Activated T-helper 1 cell treated with anti-CD3 and anti-CD28 coated beads, Interleukin-2, amount 50 U/mL, for 16 hours (primary cell): ENCODE results near the gene PXMP4.

Experiments
- DNase-seq, 2 donors: peaks; one replicate each; pipeline ENCODE4 v3.0.0-alpha.2; 2020; ENCODE audit warnings: low read depth in 1 of 2, low spot score in 1 of 2

Gene PXMP4

DNA sequence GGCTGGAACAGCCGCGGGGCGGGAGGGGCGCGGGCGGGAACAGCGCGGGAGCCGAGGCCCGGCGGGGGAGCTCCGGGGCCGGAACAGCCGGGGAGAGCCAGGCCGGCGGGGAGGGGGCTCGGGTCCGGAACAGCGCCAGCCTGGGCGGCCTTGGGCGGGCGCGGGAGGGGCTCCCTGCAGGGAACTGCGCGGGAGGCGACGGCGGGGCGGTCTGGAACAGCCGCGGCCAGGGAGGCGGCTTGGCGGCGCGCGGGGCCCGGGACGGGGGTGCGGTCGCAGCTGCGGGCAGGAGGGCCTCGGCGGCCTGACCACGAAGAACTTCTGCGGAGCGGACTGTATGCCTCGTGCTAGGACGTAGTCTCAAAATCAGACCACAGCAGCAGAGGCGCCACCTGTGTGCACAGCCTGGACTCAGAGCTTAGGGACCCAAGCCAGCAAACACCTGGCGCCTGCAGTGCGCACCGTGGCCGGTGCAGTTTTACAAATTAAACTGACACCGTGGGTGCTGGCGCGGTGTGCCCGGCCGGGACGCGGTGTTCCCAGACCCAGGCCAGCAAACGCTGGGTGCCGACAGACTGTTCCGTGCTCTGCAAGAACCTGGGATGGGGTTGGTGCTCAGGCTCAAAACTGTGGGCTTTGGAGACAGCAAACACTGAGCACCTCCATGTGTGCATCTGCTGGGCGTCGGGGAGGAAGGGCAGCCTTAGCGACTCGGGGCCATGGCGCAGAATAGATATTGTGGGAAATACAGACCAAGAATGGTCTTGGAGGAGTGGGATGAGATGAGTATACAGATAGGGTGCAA, 12.3 kb upstream of the PXMP4 start:
- DNase-seq, result peak; percentile 66 to 76

- DNase-seq, result peak; percentile 74 to 83
Observed at GRCh38 chr20:33731693-33732165, 11.6 kb upstream of the PXMP4 start, which contains the start of gene ZNF341. ZNF341 (plus strand) TSS chr20:33731996; CDS start chr20:33732022, 26 bp downstream.

- peak in 1 of 2 donors; percentile 3 for DNase-seq
Observed at GRCh38 chr20:33730946-33731692, 11.0 kb upstream of the PXMP4 start.

DNA sequence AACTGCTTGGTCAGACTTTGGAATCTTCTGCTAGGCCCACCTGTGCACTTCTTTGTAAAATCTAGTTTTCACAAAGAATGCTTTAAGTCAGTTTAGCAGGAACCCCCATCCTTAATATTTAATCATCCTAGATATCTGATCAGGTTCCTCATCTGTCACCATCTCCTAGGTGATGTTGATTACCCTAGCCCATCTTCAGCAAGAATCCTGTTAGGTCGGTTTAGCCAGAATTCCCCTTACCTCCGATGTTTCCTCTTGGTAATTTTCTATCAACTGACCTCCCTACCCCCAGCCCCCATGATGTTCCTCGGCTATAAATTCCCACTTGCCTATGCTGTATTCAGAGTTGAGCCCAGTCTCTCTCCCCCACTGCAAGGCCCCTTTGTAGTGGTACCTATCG, 9.0 kb upstream of the PXMP4 start:
- DNase-seq, result no peak

GRCh38 chr20:33728463-33728862, 8.4 kb upstream of the PXMP4 start:
- no peak for DNase-seq

- DNase-seq, result no peak
Observed at GRCh38 chr20:33727806-33728205, 7.7 kb upstream of the PXMP4 start.

GRCh38 chr20:33727115-33727479, 7.0 kb upstream of the PXMP4 start:
- DNase-seq, result no peak

- no peak for DNase-seq
Observed at GRCh38 chr20:33725607-33726264, 5.6 kb upstream of the PXMP4 start.

DNA sequence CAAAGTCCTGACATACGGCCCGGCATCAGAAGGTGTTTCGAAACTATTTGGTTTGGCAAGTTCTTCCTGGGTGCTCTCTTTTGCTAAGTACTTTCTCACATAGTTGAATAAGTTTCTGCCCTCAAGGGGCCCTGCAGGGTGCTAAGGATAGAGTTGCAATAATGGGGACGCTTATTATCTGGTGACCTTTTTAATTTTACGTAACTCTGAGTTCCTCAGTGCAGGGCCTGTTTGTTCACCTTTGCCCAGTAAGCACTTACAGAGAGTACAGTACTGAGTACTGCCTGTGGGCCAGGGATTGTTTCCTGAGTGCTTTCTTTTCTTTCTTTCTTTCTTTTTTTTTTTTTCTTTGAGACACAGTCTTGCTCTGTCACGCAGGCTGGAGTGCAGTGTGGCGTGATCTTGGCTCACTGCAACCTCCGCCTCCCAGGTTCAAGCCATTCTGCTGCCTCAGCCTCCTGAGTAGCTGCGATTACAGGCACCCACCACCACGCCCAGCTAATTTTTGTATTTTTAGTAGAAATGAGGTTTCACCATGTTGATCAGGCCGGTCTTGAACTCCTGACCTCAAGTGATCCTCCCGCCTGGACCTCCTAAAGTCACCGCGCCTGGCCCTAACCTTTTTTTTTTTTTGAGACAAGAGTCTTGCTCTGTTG, 4.5 kb upstream of the PXMP4 start:
- no peak for DNase-seq

GRCh38 chr20:33721391-33722140, 1.5 kb upstream of the PXMP4 start:
- DNase-seq, result no peak

DNA sequence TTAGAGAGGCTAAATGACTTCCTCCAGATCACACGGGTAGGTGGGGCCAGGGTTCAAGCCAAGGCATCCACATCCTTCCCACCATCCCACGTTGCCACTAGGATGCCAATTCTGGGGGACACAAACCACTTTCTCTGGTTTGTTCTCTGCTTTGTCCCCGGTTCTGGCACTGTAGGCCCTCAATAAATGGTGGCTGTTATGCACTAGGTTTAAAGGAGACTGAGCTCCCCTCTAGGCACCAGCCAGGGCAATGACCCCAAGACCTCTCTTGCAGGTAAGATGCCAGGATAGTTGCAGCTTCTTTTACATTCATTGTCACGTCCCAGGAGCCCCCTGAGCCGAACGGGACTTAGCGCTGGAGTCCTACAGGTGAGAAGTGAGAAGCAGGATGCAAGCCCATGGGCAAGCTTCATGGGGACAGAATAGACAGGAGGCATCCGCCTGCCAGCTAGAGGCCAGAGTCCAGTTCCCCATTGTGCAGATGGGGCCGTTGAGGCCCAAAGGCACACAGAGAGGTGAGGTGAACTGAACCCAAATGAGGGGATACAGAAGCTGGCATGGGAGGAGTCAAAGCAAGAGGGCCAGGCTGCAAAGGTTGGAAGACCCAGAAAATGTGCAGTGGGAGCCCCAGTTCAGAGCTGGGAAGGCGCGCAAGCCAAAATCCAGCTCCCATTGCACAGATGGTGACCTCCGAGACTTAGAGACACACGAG, 677 bp downstream of the PXMP4 start:
- DNase-seq, result no peak

- DNase-seq, result no peak
Observed at GRCh38 chr20:33716498-33716897, 3.6 kb downstream of the PXMP4 start.

DNA sequence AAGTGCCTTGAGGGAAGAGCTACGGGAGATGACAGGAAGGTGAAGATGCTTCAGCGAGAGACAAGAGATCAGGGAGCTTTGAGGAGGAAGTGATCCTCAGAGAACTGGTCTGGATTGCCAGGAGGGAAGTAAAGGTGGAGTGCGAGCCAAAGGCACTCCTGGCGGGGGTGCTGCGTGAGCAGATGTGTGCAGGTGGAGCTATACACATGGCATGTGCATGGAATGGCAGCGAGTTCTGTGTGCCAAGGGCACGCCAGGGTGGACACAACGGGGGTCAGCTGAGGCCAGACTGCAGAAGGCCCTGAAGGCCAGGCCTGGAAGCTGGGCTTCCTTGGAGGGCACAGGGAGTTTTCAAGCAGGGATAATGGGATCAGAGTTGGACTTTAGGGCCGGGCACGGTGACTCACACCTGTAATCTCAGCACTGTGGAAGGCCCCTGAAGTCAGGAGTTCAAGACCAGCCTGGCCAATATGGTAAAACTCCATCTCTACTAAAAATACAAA, 6.2 kb downstream of the PXMP4 start:
- no peak for DNase-seq

- DNase-seq, result no peak
Observed at GRCh38 chr20:33711446-33711738, 8.7 kb downstream of the PXMP4 start.

GRCh38 chr20:33710681-33711445, 9.2 kb downstream of the PXMP4 start:
- no peak for DNase-seq

- DNase-seq, result no peak
Observed at GRCh38 chr20:33709905-33710541, 10.1 kb downstream of the PXMP4 start.

GRCh38 chr20:33709398-33709797, 10.7 kb downstream of the PXMP4 start:
- no peak for DNase-seq

DNA sequence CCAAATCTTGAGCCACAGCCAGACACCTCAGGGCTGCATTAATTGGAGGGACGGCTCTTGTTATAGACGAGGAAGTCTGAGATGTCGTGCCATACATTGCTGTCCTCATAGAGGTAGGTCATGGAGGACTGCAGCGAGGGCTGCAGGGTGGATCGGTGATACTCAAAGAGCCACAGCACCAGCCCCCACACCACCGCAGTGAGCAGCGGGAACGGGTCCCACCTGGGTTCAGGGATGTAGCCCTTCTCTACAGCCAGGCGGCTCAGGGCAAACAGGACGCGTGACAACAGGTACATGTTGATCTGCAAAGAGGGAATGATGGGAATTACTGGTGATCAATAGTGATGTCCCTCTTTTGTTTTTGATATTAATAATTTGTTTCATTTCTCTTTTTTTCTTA, 12.4 kb downstream of the PXMP4 start:
- DNase-seq, result no peak
